Activated CD4-positive, alpha-beta T cell treated with anti-CD3 and anti-CD28 coated beads, Interleukin-2, Interleukin-4, amounts not matched to agents 100 ng/mL and 50 ng/mL, durations not matched to agents 16 hours and 8 hours (primary cell): ENCODE results near the gene TRAF3IP1.

ENCODE experiments used
- DNase-seq: peaks from one replicate; pipeline ENCODE4 v3.0.0-alpha.2; 2020; ENCODE audit warnings: low spot score

TRAF3IP1 gene

DNA sequence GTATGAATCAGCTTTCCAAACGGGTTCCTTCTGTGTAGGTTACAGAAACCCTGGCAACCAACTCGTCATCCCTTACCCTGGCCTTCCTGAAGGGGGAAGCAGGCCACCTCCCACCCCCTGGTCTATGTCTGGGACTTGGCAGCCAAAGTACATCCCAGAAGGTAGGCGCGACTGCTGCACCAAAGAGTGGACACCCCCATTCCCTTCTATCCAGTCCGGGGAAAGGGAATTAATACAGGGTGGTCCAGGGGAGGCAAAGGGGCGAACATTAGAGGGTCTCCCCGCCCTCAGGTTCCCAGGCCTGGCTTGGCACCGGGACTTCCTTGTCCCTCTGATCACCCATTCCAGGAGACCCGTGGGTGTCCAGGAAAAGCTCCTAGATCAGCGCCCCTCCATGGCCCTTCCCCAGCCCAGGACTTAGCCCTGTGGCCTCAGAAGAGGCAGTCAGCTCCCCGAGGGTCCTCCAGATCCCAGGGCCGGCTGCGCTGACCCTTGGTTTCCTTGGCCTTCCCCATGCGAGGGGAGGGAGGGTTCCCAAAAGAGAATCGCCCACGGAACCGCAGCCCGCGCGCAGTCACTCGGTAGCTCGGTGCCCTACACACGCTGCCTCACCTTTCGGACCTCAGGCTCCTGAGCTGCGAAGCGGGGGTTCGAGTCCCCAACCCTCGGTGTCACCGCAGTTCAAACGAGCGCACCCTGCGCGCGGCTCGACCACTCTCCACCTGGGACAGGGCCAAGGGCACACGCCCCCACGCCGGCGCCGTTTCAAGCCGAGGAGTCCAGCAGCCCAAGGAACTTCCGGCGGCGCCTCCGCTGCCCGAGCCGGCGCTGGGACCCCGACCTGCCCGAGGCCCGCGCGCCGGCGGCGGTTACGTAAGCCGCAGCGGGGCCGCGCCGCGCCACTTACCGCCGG, 32.3 kb upstream of the TRAF3IP1 start, which contains the start of gene PER2:
Gene PER2, minus strand, starts transcription at position 874 of the 913 bp plus-strand sequence. CDS start 10,674 bp downstream, outside the sequence.
- peak; percentile 27 for DNase-seq

- peak; percentile 97 for DNase-seq
Observed at GRCh38 chr2:238288650-238289573, 31.4 kb upstream of the TRAF3IP1 start.

- no peak for DNase-seq
Observed at GRCh38 chr2:238289574-238289973, 30.7 kb upstream of the TRAF3IP1 start.

DNA sequence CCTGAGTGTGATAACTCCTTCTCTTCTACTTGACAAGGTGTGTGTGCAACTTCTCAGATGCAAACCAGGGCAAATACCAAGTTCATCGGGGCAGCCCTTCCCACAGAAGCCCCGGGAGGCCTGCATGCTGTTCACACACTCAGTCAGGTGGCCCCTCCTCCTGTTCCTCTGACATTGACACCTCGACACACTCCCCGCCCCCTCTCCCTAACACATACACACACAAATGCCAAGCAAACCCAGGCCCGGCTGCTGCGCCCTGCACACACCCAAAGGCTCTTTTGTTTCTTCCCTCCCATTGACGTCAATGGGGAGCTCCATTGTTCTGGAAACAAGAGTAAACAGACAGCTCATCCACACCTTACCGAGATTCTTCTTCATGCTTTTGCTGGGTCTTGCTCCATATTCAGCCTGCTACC, 30.2 kb upstream of the TRAF3IP1 start:
- DNase-seq, result no peak

- no peak for DNase-seq
Observed at GRCh38 chr2:238290715-238291549, 29.4 kb upstream of the TRAF3IP1 start.

DNA sequence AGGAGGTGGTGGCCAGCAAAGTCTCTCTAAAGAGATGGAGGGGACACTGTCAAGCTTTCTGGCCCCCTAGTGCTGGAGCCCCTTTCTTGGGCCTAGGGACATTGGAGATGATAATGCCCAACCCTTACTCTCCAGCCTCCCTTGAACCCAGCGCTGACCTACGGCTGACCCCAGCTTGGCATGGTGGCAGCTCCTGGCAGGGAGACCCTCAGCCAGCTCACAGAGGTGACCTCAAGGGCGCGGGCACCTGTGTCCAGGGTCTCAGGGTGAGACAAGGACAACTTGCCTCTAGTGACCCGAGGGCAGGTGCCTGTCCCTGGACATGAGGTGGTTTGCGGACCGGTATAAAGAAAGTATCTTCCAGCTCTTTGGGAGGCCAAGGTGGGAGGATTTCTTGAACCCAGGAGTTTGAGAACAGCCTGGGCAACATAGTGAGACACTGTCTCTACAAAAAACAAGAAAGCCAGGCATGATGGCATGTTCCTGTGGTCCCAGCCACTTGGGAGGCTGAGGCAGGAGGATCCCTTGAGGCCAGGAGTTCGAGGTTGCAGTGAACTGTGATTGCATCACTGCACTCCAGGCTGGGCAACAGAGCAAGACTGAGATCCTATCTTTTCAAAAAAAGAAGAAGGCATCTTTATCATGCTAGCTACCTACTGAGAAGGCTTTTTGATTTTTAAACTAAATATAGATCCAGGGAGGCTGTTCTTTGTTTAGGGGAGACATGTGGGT, 28.6 kb upstream of the TRAF3IP1 start:
- DNase-seq, result no peak

GRCh38 chr2:238294046-238294392, 26.3 kb upstream of the TRAF3IP1 start:
- no peak for DNase-seq

DNA sequence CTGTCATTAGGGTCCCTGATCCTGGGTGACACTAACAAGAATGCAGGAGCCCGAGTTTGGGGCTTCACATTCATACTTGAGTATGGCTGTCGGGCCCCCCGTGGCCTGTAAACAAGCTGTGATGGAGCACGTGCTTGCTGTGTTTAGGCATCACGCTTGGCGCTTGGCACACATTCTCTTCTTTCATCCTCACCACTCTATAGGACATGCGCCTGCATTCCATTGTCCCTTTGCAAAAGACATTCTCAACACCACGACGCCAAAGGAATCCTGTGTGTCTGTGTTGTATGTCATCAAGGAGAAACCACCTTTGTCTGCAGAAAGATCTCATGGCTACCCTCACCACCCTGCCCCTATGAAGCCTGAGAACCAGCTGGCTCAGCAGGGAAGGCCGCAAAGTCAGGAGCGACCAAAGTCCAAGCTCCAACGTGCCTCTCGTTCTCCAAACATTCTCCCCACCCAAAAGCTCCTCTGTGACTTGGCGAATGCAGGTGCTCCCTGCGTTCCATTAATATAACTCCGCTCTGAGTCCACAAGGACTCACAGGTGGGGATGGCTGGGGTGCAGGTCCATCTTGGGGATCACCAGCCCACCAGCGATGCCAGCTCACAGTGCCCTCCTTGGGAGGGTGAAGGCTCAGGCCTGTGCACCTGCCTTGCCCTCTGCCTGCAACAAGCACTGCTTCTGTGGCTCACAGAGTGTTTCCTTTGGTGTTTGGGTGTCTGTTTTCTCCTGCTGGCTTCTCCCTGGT, 25.8 kb upstream of the TRAF3IP1 start:
- no peak for DNase-seq

DNA sequence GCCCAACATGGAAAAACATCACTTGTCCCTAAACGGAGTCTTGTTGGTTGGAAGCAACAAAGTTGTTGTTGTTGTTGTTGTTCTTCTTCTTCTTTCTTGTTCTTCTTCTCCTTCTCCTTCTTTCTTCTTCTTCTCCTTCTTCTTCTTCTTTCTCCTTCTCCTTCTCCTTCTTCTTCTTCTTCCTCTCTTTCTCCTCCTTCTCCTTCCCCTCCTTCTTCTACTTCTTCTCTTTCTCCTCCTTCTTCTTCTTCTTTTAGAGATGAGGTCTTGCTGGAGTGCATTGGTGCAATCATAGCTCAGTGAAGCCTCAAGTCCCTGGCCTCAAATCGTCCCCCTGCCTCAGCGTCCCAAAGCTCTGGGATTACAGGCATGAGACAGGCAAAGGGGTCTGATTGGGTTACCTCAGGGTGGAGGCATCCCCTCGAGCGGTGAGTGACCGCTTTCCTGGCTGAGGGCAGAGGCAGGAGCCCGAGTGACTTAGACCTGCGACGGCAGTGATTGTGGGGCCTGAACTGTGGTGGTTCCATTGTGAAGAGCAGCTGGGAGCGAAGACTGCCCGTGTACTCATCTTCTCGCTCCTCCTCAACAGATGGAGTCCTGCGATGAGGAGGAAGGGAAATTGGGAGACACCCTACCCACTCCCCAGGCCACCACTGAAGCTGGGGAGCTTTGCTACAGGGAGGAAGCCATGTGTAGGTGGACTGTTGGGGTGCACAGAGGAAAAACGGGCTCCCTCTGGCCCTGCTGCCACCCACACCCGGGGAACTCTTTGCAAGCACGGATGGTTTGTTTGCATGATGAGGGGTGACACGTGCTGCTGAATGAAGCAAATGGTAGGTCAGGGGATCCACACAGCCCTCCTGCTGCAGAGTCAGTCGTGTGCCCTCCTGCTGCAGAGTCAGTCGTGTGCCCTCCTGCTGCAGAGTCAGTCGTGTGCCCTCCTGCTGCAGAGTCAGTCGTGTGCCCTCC, 24.9 kb upstream of the TRAF3IP1 start:
- DNase-seq, result no peak

DNA sequence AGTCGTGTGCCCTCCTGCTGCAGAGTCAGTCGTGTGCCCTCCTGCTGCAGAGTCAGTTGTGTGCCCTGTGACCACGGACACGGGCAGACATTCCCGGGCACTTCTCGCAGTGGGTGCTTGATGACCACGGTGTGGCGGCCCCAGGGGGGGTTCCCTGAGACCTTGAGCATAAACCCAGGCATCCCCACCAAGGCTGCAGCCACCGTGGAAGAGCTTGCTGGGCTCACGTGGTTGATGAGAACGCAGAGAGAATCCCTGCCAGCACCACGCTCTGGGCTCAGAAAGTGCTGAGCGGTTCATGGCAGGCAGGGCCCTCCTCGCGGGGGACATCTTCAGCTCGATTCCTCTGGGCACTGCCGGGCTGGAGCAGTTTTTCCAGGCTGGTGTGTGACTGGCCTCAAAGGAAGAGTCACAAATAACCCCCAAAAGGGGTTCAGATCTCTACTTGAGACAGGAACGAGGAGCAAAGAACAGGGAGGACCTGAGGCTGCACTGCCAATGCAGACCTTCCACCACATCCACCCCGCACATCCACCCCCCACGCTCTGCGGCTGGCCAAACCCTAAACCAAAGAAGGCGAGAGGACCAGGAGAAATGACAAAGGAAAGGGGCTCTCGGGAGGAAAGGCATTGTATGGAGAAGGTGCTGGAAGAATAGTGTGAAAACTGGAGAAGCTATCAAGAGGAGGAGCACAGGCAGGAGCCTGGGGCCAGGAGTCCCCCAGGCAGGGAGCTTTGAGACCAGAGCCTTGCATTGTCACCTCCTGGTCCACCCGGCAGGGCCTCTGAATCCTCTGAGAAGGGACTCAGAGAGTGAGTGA, 23.5 kb upstream of the TRAF3IP1 start:
- DNase-seq, result no peak

- DNase-seq, result no peak
Observed at GRCh38 chr2:238299803-238300202, 20.5 kb upstream of the TRAF3IP1 start.

DNA sequence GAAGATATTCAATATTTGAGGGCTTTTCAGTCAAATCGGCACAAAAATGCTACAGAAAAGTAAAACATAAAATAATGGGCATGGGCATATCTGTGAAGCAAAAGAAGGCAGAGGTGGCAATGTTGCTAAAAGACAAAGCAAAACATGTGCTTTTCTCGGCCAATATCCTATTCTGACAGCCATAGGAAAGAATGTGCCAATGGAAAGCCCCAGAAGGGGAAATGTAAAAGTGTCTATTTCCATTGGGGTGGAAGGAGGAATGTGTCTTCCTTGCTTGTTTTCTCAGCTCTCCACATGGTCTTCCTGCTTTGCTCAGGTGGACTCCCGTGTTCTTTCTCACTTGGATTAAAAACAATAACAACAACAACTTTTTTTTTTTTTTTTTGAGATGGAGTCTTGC, 18.2 kb upstream of the TRAF3IP1 start:
- no peak for DNase-seq

- DNase-seq, result no peak
Observed at GRCh38 chr2:238302751-238303150, 17.6 kb upstream of the TRAF3IP1 start.

- no peak for DNase-seq
Observed at GRCh38 chr2:238304116-238304515, 16.2 kb upstream of the TRAF3IP1 start.

- no peak for DNase-seq
Observed at GRCh38 chr2:238305092-238305862, 15.0 kb upstream of the TRAF3IP1 start.

DNA sequence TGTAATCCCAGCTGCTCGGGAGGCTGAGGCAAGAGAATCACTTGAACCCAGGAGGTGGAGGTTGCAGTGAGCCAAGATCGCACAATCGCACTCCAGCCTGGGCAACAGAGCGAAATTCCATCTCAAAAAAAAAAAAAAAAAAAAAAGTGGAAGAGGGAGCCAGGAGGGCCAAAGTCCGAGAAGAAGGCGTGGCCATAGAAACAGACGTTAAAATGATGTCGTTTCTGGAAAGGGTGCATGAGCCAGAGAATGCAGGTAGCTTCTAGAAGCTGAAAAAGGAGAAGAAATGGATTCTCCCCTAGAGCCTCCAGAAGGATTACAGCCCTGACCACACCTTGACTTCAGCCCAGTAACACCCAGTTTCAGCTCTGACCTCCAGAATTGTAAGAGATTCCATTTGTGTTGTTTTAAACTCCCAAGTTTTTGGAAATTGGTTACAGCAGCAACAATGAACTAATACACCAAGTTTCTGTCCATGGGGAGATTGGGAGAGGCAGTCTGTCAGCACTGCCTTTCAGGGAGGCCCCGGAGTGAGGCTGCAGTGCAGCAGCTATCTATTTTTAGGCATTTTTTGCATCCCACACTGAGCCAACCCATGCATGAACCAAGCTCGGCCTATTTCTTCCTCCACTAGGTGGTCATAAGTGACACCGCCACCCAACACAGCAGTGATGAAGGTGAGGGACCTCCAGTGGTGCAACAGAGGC, 14.2 kb upstream of the TRAF3IP1 start:
- DNase-seq, result no peak

DNA sequence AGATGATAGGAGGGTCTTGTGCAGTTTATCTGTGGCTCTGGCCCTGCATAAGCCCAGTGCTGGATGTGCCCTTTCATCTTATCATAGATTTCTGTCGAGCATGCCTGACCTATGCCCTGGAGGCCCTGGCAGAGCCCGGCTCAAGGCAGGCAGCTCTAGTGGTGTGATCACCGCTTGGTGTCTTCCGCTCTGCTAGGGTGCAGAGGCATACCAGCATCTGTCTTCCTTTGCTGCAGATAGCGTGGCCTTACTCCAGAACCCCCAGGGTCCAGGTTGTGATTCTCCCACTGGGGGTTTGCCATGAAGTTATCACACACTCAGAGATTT, 13.7 kb upstream of the TRAF3IP1 start:
- DNase-seq, result no peak
